Breast epithelium (tissue), 3 donors: ENCODE data around the gene MREG.

Experiments used
- POLR2A ChIP-seq: fragments of 450-650 bp; IDR thresholded peaks from one replicate; pipeline ENCODE4 v1.6.1; 2016; ENCODE audit warnings: antibody characterized with exemption, mild to moderate bottlenecking, moderate library complexity
- POLR2AphosphoS5 ChIP-seq, 3 donors: sonication (generic); formaldehyde crosslinking; IDR thresholded peaks; one replicate each; pipeline ENCODE4 v1.6.1; 2017; ENCODE audit warnings: antibody characterized with exemption in 3 of 3
- TF ChIP-seq, protein P1 (sequence below), 3 donors: fragments of 450-650 bp; IDR thresholded peaks; one replicate each; pipeline ENCODE4 v1.5.1; 2016 to 2017; ENCODE audit warnings: antibody characterized with exemption in 3 of 3, mild to moderate bottlenecking in 3 of 3, moderate library complexity in 3 of 3

DNA sequence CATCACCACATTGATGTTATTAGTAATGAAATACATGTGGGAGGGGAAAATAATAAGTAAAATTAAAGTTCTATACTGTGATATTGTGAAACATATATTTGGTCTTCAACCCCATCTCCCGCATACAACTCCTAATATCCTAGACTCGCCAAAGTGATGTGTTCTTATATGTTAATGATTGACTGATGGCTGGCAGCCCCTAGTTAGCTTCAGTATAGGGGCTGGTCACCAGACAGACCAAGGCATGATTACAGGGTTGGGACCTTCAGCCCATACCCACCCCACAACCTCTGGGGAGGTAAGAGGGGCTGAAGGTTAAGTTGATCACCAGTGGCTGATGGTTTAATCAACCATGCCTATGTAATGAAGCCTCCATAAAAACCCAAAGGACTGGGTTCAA lies 28.1 kb upstream of the MREG start:
- TF ChIP-seq, protein P1, sequence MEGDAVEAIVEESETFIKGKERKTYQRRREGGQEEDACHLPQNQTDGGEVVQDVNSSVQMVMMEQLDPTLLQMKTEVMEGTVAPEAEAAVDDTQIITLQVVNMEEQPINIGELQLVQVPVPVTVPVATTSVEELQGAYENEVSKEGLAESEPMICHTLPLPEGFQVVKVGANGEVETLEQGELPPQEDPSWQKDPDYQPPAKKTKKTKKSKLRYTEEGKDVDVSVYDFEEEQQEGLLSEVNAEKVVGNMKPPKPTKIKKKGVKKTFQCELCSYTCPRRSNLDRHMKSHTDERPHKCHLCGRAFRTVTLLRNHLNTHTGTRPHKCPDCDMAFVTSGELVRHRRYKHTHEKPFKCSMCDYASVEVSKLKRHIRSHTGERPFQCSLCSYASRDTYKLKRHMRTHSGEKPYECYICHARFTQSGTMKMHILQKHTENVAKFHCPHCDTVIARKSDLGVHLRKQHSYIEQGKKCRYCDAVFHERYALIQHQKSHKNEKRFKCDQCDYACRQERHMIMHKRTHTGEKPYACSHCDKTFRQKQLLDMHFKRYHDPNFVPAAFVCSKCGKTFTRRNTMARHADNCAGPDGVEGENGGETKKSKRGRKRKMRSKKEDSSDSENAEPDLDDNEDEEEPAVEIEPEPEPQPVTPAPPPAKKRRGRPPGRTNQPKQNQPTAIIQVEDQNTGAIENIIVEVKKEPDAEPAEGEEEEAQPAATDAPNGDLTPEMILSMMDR (IDR thresholded peaks at IDR 0.05) = no peak
- TF ChIP-seq POLR2A (no peak), POLR2AphosphoS5 (IDR thresholded peaks at IDR 0.05) (no peak)
